Tibial artery (tissue), 4 donors: ENCODE data around the gene NCOR1.

ENCODE experiments used
- DNase-seq, 2 donors: peaks; one replicate each; pipeline ENCODE4 v3.0.0-alpha.2; 2019
- H3K27ac ChIP-seq, 2 donors: fragments of 200-600 bp; sonication (generic) in 1 of 2; 1 replicate in 1 of 2; 2 replicates in 1 of 2; pipeline ENCODE4 v1.5.1; 2018 to 2019; ENCODE audit warnings: mild to moderate bottlenecking in 1 of 2
- H3K27me3 ChIP-seq, 2 donors: fragments of 200-600 bp; sonication (generic) in 1 of 2; one replicate each; pipeline versions ENCODE4 v1.5.1 to v1.6.0; 2016 to 2019
- H3K36me3 ChIP-seq, 3 donors: fragments of 200-600 bp; sonication (generic) in 2 of 3; one replicate each; pipeline ENCODE4 v1.5.1; 2016 to 2019; ENCODE audit warnings: mild to moderate bottlenecking in 2 of 3
- H3K4me1 ChIP-seq, 4 donors: fragments of 200-600 bp; sonication (generic) in 2 of 4; 1 replicate in 3 of 4; 2 replicates in 1 of 4; pipeline ENCODE4 v1.5.1; 2016 to 2019
- H3K4me3 ChIP-seq, 2 donors: fragments of 200-600 bp; sonication (generic) in 1 of 2; 1 replicate in 1 of 2; 2 replicates in 1 of 2; pipeline ENCODE4 v1.5.1; 2018 to 2019; ENCODE audit warnings: mild to moderate bottlenecking in 2 of 2
- H3K9me3 ChIP-seq, 3 donors: fragments of 200-600 bp; sonication (generic) in 1 of 3; one replicate each; pipeline ENCODE4 v1.5.1; 2016 to 2019
- CTCF ChIP-seq, 2 experiments: fragments of 200-600 bp in 1 of 2; fragments of 450-650 bp in 1 of 2; IDR thresholded peaks; one replicate each; pipeline ENCODE4 v1.5.1; 2017 to 2019; ENCODE audit warnings: antibody characterized with exemption in 2 of 2, mild to moderate bottlenecking in 1 of 2, moderate library complexity in 1 of 2
- intact Hi-C: fragments of 100-400 bp; cut with DNase I; formaldehyde crosslinking; loops from one replicate; pipeline ENCODE4 v1.15.0; 2023; ENCODE audit warnings: low total_unique reads

Gene NCOR1

GRCh38 chr17:16255481-16255921, 40.2 kb upstream of the NCOR1 start:
- H3K27ac ChIP-seq = peak overlapping the region; percentile 48 to 55
- H3K9me3 ChIP-seq = no peaks in the 10 kb centered on the region
- peaks cover 0 to 7% (median 0%) of the 10 kb centered on the region in 3 donors for H3K36me3 ChIP-seq
- no peaks in the 10 kb centered on the region for H3K27me3 ChIP-seq
- intact Hi-C loops = no loop called here
- H3K4me3 ChIP-seq = peak overlapping the region; percentile 3 to 20
- DNase-seq = peak; percentile 63 to 87
- H3K4me1 ChIP-seq = peaks cover 0 to 20% (median 14%) of the 10 kb centered on the region in 4 donors
- no peak for TF ChIP-seq CTCF (IDR thresholded peaks at IDR 0.05)

GRCh38 chr17:16254773-16255400, 39.6 kb upstream of the NCOR1 start:
- Histone ChIP-seq H3K27me3 (no peaks in the 10 kb centered on the region), H3K4me3 (no peak overlapping the region), H3K27ac (peak overlapping the region; percentile 48 to 55), H3K9me3 (no peaks in the 10 kb centered on the region), H3K36me3 (peaks cover 0 to 1% (median 0%) of the 10 kb centered on the region in 3 donors), H3K4me1 (peaks cover 0 to 20% (median 14%) of the 10 kb centered on the region in 4 donors)
- intact Hi-C loops = no loop called here
- no peak for DNase-seq
- TF ChIP-seq CTCF (IDR thresholded peaks at IDR 0.05) = no peak

- no peak overlapping the region for H3K4me3 ChIP-seq
- DNase-seq = no peak
- H3K9me3 ChIP-seq = no peaks in the 10 kb centered on the region
- intact Hi-C loops = no loop called here
- no peaks in the 10 kb centered on the region for H3K36me3 ChIP-seq
- H3K4me1 ChIP-seq = peaks cover 0 to 17% (median 13%) of the 10 kb centered on the region in 4 donors
- TF ChIP-seq CTCF (IDR thresholded peaks at IDR 0.05) = no peak
- H3K27me3 ChIP-seq = no peaks in the 10 kb centered on the region
- no peak overlapping the region for H3K27ac ChIP-seq
These were observed 36.2 kb upstream of the NCOR1 start for GRCh38 chr17:16251556-16251955.

- Histone ChIP-seq H3K4me3 (no peak overlapping the region), H3K9me3 (no peaks in the 10 kb centered on the region), H3K27me3 (no peaks in the 10 kb centered on the region), H3K27ac (no peak overlapping the region), H3K4me1 (peaks cover 0 to 12% (median 9%) of the 10 kb centered on the region in 4 donors), H3K36me3 (no peaks in the 10 kb centered on the region)
- no peak for DNase-seq
- intact Hi-C loops = no loop called here
- no peak for TF ChIP-seq CTCF (IDR thresholded peaks at IDR 0.05)
These were observed 35.7 kb upstream of the NCOR1 start for GRCh38 chr17:16251043-16251442.

- Histone ChIP-seq H3K9me3 (no peaks in the 10 kb centered on the region), H3K4me1 (peaks cover 0 to 8% (median 7%) of the 10 kb centered on the region in 4 donors), H3K27me3 (no peaks in the 10 kb centered on the region), H3K36me3 (no peaks in the 10 kb centered on the region), H3K4me3 (no peak overlapping the region), H3K27ac (no peak overlapping the region)
- no peak for DNase-seq
- intact Hi-C loops = no loop called here
- no peak for TF ChIP-seq CTCF (IDR thresholded peaks at IDR 0.05)
These were observed 35.3 kb upstream of the NCOR1 start for GRCh38 chr17:16250635-16251034.
